Progenitor cell of endocrine pancreas (in vitro differentiated cells): ENCODE data around the gene HAPLN3. TPM values are rescaled to one million over a fixed set of nuclear protein-coding genes. Genes with fewer than 3 reads are reported as not detected.

ENCODE experiments used
- DNase-seq: peaks from one replicate; pipeline ENCODE4 v3.0.0; 2021; ENCODE audit warnings: low spot score; ENCODE audit not compliant: unreplicated experiment
- H3K27ac Mint-ChIP-seq: 2 replicates; pipeline ENCODE4 v1.8.0; 2021; ENCODE audit warnings: mild to moderate bottlenecking, moderate library complexity, mixed read lengths
- H3K27me3 Mint-ChIP-seq: 2 replicates; pipeline ENCODE4 v1.8.0; 2021; ENCODE audit warnings: mixed read lengths
- H3K36me3 Mint-ChIP-seq: 2 replicates; pipeline ENCODE4 v1.8.0; 2022; ENCODE audit warnings: mixed read lengths; ENCODE audit not compliant: insufficient read depth
- H3K4me1 Mint-ChIP-seq: 2 replicates; pipeline ENCODE4 v1.8.0; 2021; ENCODE audit warnings: low read depth, mixed read lengths
- H3K4me3 Mint-ChIP-seq: 2 replicates; pipeline ENCODE4 v1.8.0; 2021; ENCODE audit warnings: low read depth, mild to moderate bottlenecking, moderate library complexity, mixed read lengths
- H3K9me3 Mint-ChIP-seq: 2 replicates; pipeline ENCODE4 v1.8.0; 2021; ENCODE audit warnings: low read depth, mixed read lengths
- CTCF ChIP-seq: fragments of 200-600 bp; sonication (generic); IDR thresholded peaks from one replicate; pipeline ENCODE4 v1.5.0; 2021; ENCODE audit warnings: antibody characterized with exemption, mild to moderate bottlenecking; ENCODE audit not compliant: unreplicated experiment
- total RNA-seq: library from RNA; stranded (reverse); gene quantifications from 2 replicates; pipeline ENCODE4 v1.2.1, GENCODE V29; 2021

Gene HAPLN3
- total RNA-seq, 1 donor from 2014 or later: 8.4 TPM

GRCh38 chr15:88901508-88902220 is 6.3 kb upstream of the HAPLN3 start:
- no peak overlapping the region for H3K4me3 Mint-ChIP-seq
- H3K27me3 Mint-ChIP-seq: no peaks in the 10 kb centered on the region
- H3K36me3 Mint-ChIP-seq: peaks cover 18% of the 10 kb centered on the region
- no peak for DNase-seq
- no peaks in the 10 kb centered on the region for H3K9me3 Mint-ChIP-seq
- H3K4me1 Mint-ChIP-seq: peaks cover 19% of the 10 kb centered on the region
- TF ChIP-seq CTCF: no peak
- peak overlapping the region; percentile 29 for H3K27ac Mint-ChIP-seq

GRCh38 chr15:88900982-88901418 is 5.7 kb upstream of the HAPLN3 start:
- Mint-ChIP-seq H3K27ac (no peak overlapping the region), H3K36me3 (peaks cover 18% of the 10 kb centered on the region), H3K4me1 (peaks cover 23% of the 10 kb centered on the region), H3K4me3 (no peak overlapping the region), H3K9me3 (no peaks in the 10 kb centered on the region), H3K27me3 (no peaks in the 10 kb centered on the region)
- TF ChIP-seq CTCF: no peak
- no peak for DNase-seq

GRCh38 chr15:88900309-88900981 is 5.1 kb upstream of the HAPLN3 start:
- Mint-ChIP-seq H3K4me3 (no peak overlapping the region), H3K9me3 (no peaks in the 10 kb centered on the region), H3K36me3 (peaks cover 18% of the 10 kb centered on the region), H3K4me1 (peaks cover 25% of the 10 kb centered on the region), H3K27ac (no peak overlapping the region), H3K27me3 (peaks cover 2% of the 10 kb centered on the region)
- no peak for TF ChIP-seq CTCF
- no peak for DNase-seq

- Mint-ChIP-seq H3K4me1 (peaks cover 20% of the 10 kb centered on the region), H3K9me3 (no peaks in the 10 kb centered on the region), H3K27ac (peak overlapping the region; percentile 37), H3K27me3 (peaks cover 6% of the 10 kb centered on the region), H3K4me3 (no peak overlapping the region), H3K36me3 (peaks cover 12% of the 10 kb centered on the region)
- no peak for DNase-seq
- no peak for TF ChIP-seq CTCF
Observed at GRCh38 chr15:88899251-88899650, 3.9 kb upstream of the HAPLN3 start.

GRCh38 chr15:88898736-88899135 is 3.4 kb upstream of the HAPLN3 start:
- H3K4me1 Mint-ChIP-seq: peaks cover 20% of the 10 kb centered on the region
- no peaks in the 10 kb centered on the region for H3K9me3 Mint-ChIP-seq
- TF ChIP-seq CTCF: no peak
- H3K27ac Mint-ChIP-seq: peak overlapping the region; percentile 73
- no peak for DNase-seq
- H3K4me3 Mint-ChIP-seq: no peak overlapping the region
- peaks cover 9% of the 10 kb centered on the region for H3K36me3 Mint-ChIP-seq
- peaks cover 8% of the 10 kb centered on the region for H3K27me3 Mint-ChIP-seq
